ENCODE results near the gene MTA2. TPM values are rescaled to one million over a fixed set of nuclear protein-coding genes. Genes with fewer than 3 reads are reported as not detected.
A peak's percentile ranks its signal among the peaks of the same experiment; 100 is the strongest.
"Not testable (repeated sequence)": the region's sequence is repeated elsewhere in the genome, so short reads cannot be mapped to it uniquely, and the experiment has no call there.

The MTA2 gene
- total RNA-seq (100 to 1,000 TPM in 1 of 2 donors, 10 to 100 TPM in 1; 97.2 to 115 TPM), polyA plus RNA-seq (ENCODE audit: insufficient read depth, low read depth, low replicate concordance) (87.6 TPM)
- long read RNA-seq, donor 1, partial matches to known transcripts, result 29 of 33 reads
- long read RNA-seq, donor 1, other reads (novel, unspliced or antisense), result 0 of 33 reads
- long read RNA-seq, donor 2, partial matches to known transcripts, result 23 of 28 reads
- long read RNA-seq, donor 2, other reads (novel, unspliced or antisense), result 0 of 28 reads

- Histone ChIP-seq H3K9me3 (no peaks in the 10 kb centered on the region), H3K4me3 (peak within 1 kb of the TSS; percentile 95 to 99), H3K27ac (peak within 1 kb of the TSS; percentile 96 to 98), H3K36me3 (ENCODE audit: low read depth, missing control alignments) (no peaks in the 10 kb centered on the region), H3K4me1 (peaks cover 30% of the 10 kb centered on the region), H3K27me3 (no peaks in the 10 kb centered on the region)
- intact Hi-C loops (cut with DNase I; ENCODE audit: low total_unique reads), result no loop called here
- DNase-seq, result peak; percentile 97
- no peak for TF ChIP-seq CTCF (IDR thresholded peaks at IDR 0.05)
- peak; percentile 17 for TF ChIP-seq POLR2A (IDR thresholded peaks at IDR 0.05)
- WGBS, 2 donors, result 0% methylated on average over 9 to 66 of the region's 83 CpGs
These were observed at the start of gene MTA2 for GRCh38 chr11:62601372-62602140. Gene MTA2, minus strand, starts transcription at chr11:62601865. Its CDS starts 415 bp downstream, at chr11:62601450.

GRCh38 chr11:62650283-62650682 lies 48.6 kb upstream of the MTA2 start:
- H3K9me3 ChIP-seq; H3K27ac ChIP-seq; H3K36me3 ChIP-seq (ENCODE audit: low read depth, missing control alignments); DNase-seq; H3K27me3 ChIP-seq; intact Hi-C loops (cut with DNase I; ENCODE audit: low total_unique reads); H3K4me3 ChIP-seq: not testable (repeated sequence)
- H3K4me1 ChIP-seq, result peaks cover 17% of the 10 kb centered on the region
- WGBS, 2 donors, result 91 to 94% methylated on average over 12 of the region's 12 CpGs

GRCh38 chr11:62649486-62649885 lies 47.8 kb upstream of the MTA2 start:
- Histone ChIP-seq H3K9me3 (no peaks in the 10 kb centered on the region), H3K27ac (no peak overlapping the region), H3K27me3 (no peaks in the 10 kb centered on the region), H3K4me3 (no peak overlapping the region), H3K36me3 (ENCODE audit: low read depth, missing control alignments) (no peaks in the 10 kb centered on the region), H3K4me1 (peaks cover 24% of the 10 kb centered on the region)
- 88 to 100% methylated on average over 1 to 11 of the region's 11 CpGs for WGBS, 2 donors
- intact Hi-C loops (cut with DNase I; ENCODE audit: low total_unique reads), result no loop called here
- TF ChIP-seq CTCF (IDR thresholded peaks at IDR 0.05), result no peak
- TF ChIP-seq POLR2A (IDR thresholded peaks at IDR 0.05), result no peak
- no peak for DNase-seq

- Histone ChIP-seq H3K4me3 (no peak overlapping the region), H3K27me3 (no peaks in the 10 kb centered on the region), H3K36me3 (ENCODE audit: low read depth, missing control alignments) (no peaks in the 10 kb centered on the region), H3K9me3 (no peaks in the 10 kb centered on the region), H3K4me1 (peaks cover 25% of the 10 kb centered on the region), H3K27ac (no peak overlapping the region)
- WGBS, 2 donors, result 85% methylated on average over 11 of the region's 11 CpGs; no CpG with 5 or more reads in 1 of the 2 donors
- no peak for TF ChIP-seq POLR2A (IDR thresholded peaks at IDR 0.05)
- no peak for TF ChIP-seq CTCF (IDR thresholded peaks at IDR 0.05)
- DNase-seq, result no peak
- intact Hi-C loops (cut with DNase I; ENCODE audit: low total_unique reads), result no loop called here
These were observed 47.3 kb upstream of the MTA2 start for GRCh38 chr11:62648967-62649364.

- no peak for DNase-seq
- Histone ChIP-seq H3K4me1 (peaks cover 25% of the 10 kb centered on the region), H3K4me3 (no peak overlapping the region), H3K36me3 (ENCODE audit: low read depth, missing control alignments) (no peaks in the 10 kb centered on the region), H3K27me3 (no peaks in the 10 kb centered on the region), H3K9me3 (no peaks in the 10 kb centered on the region), H3K27ac (no peak overlapping the region)
- WGBS, 2 donors, result 87 to 90% methylated on average over 14 to 24 of the region's 24 CpGs
- TF ChIP-seq CTCF (IDR thresholded peaks at IDR 0.05) (no peak), POLR2A (IDR thresholded peaks at IDR 0.05) (no peak)
- intact Hi-C loops (cut with DNase I; ENCODE audit: low total_unique reads), result no loop called here
These were observed 46.7 kb upstream of the MTA2 start for GRCh38 chr11:62648185-62648966.
